C4-2B (cell line): ENCODE measurements around the gene CTXN3.

ENCODE experiments used
- CTCF ChIP-seq: fragments of 450-650 bp; conservative IDR thresholded peaks from 2 replicates; pipeline ENCODE4 v1.5.1; 2017; ENCODE audit warnings: mild to moderate bottlenecking
- ZFX ChIP-seq: fragments of 450-650 bp; IDR thresholded peaks from 2 replicates; pipeline ENCODE4 v1.6.1; 2017

- no peak for TF ChIP-seq CTCF
- TF ChIP-seq ZFX = no peak
Observed at GRCh38 chr5:127667926-127668325, 19.0 kb downstream of the CTXN3 start.
